Measurements from ENCODE around the gene NDUFAF4. TPM values are rescaled to one million over a fixed set of nuclear protein-coding genes. Genes with fewer than 3 reads are reported as not detected.

The NDUFAF4 gene
- total and polyA plus RNA-seq, 8 donors: 8.2 to 17.0 (median 12.0) TPM

GRCh38 chr6:96927660-96928059 lies 30.0 kb upstream of the NDUFAF4 start:
- H3K27me3 ChIP-seq: no peaks in the 10 kb centered on the region
- intact Hi-C loops (cut with DNase I): no loop called here
- no peak overlapping the region for H3K27ac ChIP-seq
- H3K4me3 ChIP-seq: no peak overlapping the region
- no peak for TF ChIP-seq CTCF (IDR thresholded peaks at IDR 0.05)
- FAIRE-seq: no peak
- WGBS, 2 donors: 77 to 83% methylated on average over 4 of the region's 4 CpGs
- H3K9me3 ChIP-seq: no peaks in the 10 kb centered on the region
- H3K36me3 ChIP-seq: no peaks in the 10 kb centered on the region
- DNase-seq: no peak
- ATAC-seq: no peak
- H3K4me1 ChIP-seq: peaks cover 0 to 4% (median 0%) of the 10 kb centered on the region in 3 donors

GRCh38 chr6:96926425-96926824 lies 28.7 kb upstream of the NDUFAF4 start:
- Histone ChIP-seq H3K4me1 (peaks cover 0 to 4% (median 0%) of the 10 kb centered on the region in 3 donors), H3K4me3 (no peak overlapping the region), H3K27ac (no peak overlapping the region), H3K9me3 (no peaks in the 10 kb centered on the region), H3K27me3 (no peaks in the 10 kb centered on the region), H3K36me3 (no peaks in the 10 kb centered on the region)
- intact Hi-C loops (cut with DNase I): no loop called here
- FAIRE-seq (no peak), ATAC-seq (no peak), DNase-seq (no peak)
- no peak for TF ChIP-seq CTCF (IDR thresholded peaks at IDR 0.05)
- WGBS, 2 donors: 46 to 57% methylated on average over 3 of the region's 3 CpGs

- Histone ChIP-seq H3K4me3 (peak overlapping the region; percentile 47 to 65 (median 55)), H3K27me3 (no peaks in the 10 kb centered on the region), H3K4me1 (peaks cover 0 to 4% (median 0%) of the 10 kb centered on the region in 3 donors), H3K9me3 (no peaks in the 10 kb centered on the region), H3K36me3 (no peaks in the 10 kb centered on the region), H3K27ac (peak overlapping the region in 2 of 4 donors; percentile 80 to 88)
- intact Hi-C loops (cut with DNase I): no loop called here
- no peak for DNase-seq
- ATAC-seq: no peak
- no peak for TF ChIP-seq CTCF (IDR thresholded peaks at IDR 0.05)
- FAIRE-seq: no peak
- 15% methylated on average over 8 of the region's 8 CpGs for WGBS, 2 donors
Measured at GRCh38 chr6:96925290-96925687, 27.6 kb upstream of the NDUFAF4 start.

GRCh38 chr6:96923871-96924493 lies 26.3 kb upstream of the NDUFAF4 start:
- Histone ChIP-seq H3K27ac (peak overlapping the region; percentile 80 to 87 (median 84)), H3K27me3 (no peaks in the 10 kb centered on the region), H3K36me3 (no peaks in the 10 kb centered on the region), H3K4me3 (peak overlapping the region; percentile 2 to 60 (median 38)), H3K4me1 (peaks cover 0 to 4% (median 0%) of the 10 kb centered on the region in 3 donors), H3K9me3 (no peaks in the 10 kb centered on the region)
- no peak for TF ChIP-seq CTCF (IDR thresholded peaks at IDR 0.05)
- intact Hi-C loops (cut with DNase I): no loop called here
- WGBS, 2 donors: 3 to 4% methylated on average over 31 to 34 of the region's 34 CpGs
- DNase-seq (peak in 1 of 6 donors; percentile 14), FAIRE-seq (no peak), ATAC-seq (peak; percentile 11 to 86 (median 30))

GRCh38 chr6:96923400-96923799 lies 25.7 kb upstream of the NDUFAF4 start:
- H3K4me3 ChIP-seq: no peak overlapping the region
- ATAC-seq: no peak
- intact Hi-C loops (cut with DNase I): no loop called here
- peaks cover 0 to 4% (median 0%) of the 10 kb centered on the region in 3 donors for H3K4me1 ChIP-seq
- no peaks in the 10 kb centered on the region for H3K36me3 ChIP-seq
- peak overlapping the region; percentile 80 to 87 (median 84) for H3K27ac ChIP-seq
- 73 to 76% methylated on average over 3 of the region's 3 CpGs for WGBS, 2 donors
- FAIRE-seq: no peak
- no peak for DNase-seq
- TF ChIP-seq CTCF (IDR thresholded peaks at IDR 0.05): no peak
- no peaks in the 10 kb centered on the region for H3K9me3 ChIP-seq
- H3K27me3 ChIP-seq: no peaks in the 10 kb centered on the region

All from pancreas (tissue), 10 donors.